Upper lobe of left lung (tissue), 4 donors: ENCODE measurements around the gene RFT1.

Source experiments
- CTCF ChIP-seq, 6 experiments: fragments of 450-650 bp in 4 of 6; fragments of 200-600 bp in 2 of 6; sonication (generic) in 2 of 6; IDR thresholded peaks; one replicate each; pipeline ENCODE4 v1.5.1; 2016 to 2019; ENCODE audit warnings: antibody characterized with exemption in 6 of 6
- POLR2AphosphoS5 ChIP-seq, 2 donors: sonication (generic); formaldehyde crosslinking; IDR thresholded peaks; one replicate each; pipeline ENCODE4 v1.5.1; 2017; ENCODE audit warnings: antibody characterized with exemption in 2 of 2

- no peak for TF ChIP-seq CTCF (IDR thresholded peaks at IDR 0.05)
- TF ChIP-seq POLR2AphosphoS5 (IDR thresholded peaks at IDR 0.05), result no peak
Observed at GRCh38 chr3:53091011-53091410, 39.2 kb downstream of the RFT1 start.
